A204.1 (cell line): ENCODE measurements around the gene PITX1.
"Not testable (repeated sequence)": the region's sequence is repeated elsewhere in the genome, so short reads cannot be mapped to it uniquely, and the experiment has no call there.

ENCODE experiments used
- FAIRE-seq: peaks from 2 replicates; lab custom pipeline; 2012; peaks lifted over from hg19 to GRCh38; lab: Jason Lieb, UNC

Gene PITX1

GRCh38 chr5:135009736-135010501 is 24.1 kb downstream of the PITX1 start:
- FAIRE-seq: no peak

DNA sequence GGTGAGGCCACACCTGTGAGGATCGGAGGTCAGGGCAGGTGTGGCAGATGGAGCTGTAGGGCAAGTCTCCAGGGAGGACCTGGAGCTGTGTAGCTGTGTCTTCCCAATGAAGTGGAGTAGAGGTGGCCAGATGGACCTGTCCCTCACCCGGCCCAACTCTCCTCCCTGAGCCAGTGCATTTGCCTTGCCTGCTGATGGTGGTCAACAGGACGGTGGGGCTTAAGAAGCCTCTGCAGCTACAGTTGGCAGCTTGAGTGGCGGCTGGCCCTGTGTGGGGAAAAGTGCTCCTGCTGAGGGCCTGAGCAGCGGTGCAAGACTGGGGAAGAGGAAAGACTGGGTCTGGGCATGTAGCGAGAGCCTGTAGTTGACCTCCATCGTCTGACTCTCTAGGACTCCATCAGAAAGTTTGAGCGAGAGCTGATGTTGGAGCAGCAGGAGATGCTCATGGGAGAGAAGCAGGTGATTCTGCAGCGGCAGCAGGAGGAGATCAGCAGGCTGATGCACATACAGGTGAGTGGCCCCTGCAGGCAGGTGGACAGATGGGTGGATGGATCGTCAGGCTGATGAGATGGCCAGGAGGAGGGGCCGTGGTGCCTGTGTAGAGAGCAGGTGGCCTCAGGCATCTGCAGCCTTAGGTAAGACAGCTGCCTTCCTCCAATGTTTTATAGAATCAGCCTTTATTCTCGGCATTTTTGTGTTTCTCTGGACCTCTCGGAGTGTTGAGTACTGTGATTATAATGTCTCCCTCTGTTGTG is 24.9 kb downstream of the PITX1 start:
- no peak for FAIRE-seq

GRCh38 chr5:135008556-135008955 is 25.5 kb downstream of the PITX1 start:
- no peak for FAIRE-seq

GRCh38 chr5:135007749-135008363 is 26.2 kb downstream of the PITX1 start:
- no peak for FAIRE-seq

DNA sequence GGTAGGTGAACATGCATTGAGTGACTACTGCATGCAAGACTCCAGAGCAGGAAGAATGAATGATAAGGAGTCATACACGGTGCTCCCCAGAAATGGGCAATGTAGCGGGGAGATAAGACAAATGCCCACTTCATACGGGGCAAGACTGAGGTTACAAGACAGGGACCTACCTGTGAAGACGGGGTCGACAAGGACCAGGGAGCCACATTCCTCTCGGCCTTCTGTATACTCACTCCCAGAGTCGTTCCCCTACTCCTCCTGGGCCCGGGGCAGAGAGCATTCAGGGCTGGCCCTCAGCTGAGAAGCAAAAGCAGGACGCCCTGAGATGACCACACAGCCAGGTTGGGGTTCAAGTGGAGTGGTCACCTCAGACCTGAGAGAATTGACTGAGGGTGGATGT is 26.7 kb downstream of the PITX1 start:
- no peak for FAIRE-seq

GRCh38 chr5:135005076-135005475 is 29.0 kb downstream of the PITX1 start:
- no peak for FAIRE-seq

DNA sequence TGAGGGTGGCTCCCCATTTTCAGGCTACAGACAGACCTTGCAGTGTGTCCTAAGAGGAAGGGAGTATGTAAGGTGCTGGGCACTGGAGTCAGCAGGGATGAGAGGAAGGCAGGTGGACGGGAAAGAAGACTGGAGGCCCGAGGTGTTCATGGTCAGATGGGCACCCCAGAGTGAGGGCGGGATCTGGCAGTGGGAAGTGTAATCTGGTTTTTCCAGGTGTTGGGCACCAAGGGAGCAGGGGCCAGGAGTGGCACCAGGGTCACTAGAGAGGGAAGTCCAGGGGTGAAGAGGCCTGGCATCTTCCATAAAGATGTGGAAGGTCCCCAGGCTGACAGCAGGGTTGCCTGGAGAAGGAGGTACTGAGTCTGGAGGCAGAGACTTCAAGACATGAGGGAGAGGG is 29.7 kb downstream of the PITX1 start:
- FAIRE-seq: no peak

DNA sequence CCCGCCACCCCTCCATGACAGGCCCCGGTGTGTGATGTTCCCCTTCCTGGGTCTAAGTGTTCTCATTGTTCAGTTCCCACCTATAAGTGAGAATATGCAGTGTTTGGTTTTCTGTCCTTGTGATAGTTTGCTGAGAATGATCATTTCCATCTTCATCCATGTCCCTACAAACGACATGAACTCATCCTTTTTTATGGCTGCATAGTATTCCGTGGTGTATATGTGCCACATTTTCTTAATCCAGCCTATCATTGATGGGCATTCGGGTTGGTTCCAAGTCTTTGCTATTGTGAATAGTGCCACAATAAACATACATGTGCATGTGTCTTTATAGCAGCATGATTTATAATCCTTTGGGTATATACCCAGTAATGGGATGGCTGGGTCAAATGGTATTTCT is 36.0 kb downstream of the PITX1 start:
- FAIRE-seq: not testable (repeated sequence)

- FAIRE-seq: no peak
Observed at GRCh38 chr5:134997015-134997414, 37.0 kb downstream of the PITX1 start.

DNA sequence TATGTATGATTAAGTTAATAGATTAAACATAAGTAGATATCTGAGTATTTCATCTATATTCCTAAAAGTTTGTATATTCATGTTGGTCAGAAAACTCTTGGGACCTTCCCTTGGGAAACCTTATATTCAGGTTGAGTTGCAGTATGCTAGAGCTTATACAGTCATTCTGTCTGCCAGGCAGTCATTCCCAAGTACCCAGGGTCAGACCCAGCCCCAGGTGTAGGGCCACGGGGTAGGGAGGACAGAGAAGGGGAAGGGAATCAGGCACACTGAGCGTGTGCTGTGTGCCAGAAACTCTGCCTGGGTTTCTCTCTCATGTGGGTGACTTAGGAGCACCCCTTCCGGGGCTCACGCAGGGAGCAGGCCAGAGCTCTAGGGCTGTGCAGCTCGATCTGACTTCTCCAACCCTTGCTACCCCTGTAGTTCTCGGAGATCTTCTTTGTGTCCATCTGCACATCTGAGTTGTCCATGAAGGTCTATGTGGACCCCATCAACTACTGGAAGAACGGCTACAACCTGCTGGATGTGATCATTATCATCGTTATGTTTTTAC is 38.1 kb downstream of the PITX1 start:
- no peak for FAIRE-seq

GRCh38 chr5:134994560-134995156 is 39.4 kb downstream of the PITX1 start:
- no peak for FAIRE-seq

DNA sequence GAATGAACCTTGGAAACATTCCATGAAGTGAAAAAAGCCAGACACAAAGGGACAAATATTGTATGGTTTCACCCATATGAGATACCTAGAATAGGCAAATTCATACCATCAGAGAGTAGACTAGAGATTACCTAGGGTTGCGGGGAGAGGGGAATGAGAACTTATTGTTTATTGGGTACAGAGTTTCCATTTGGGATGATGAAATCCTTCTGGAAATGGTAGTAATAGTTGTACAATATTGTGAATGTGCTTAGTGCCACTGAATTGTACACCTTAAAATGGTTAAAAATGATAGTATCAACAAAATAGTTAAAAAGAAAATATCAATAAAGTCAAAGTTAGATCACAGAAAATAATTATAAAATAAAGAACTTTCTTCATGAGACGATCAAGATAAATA is 40.9 kb downstream of the PITX1 start:
- FAIRE-seq: no peak

DNA sequence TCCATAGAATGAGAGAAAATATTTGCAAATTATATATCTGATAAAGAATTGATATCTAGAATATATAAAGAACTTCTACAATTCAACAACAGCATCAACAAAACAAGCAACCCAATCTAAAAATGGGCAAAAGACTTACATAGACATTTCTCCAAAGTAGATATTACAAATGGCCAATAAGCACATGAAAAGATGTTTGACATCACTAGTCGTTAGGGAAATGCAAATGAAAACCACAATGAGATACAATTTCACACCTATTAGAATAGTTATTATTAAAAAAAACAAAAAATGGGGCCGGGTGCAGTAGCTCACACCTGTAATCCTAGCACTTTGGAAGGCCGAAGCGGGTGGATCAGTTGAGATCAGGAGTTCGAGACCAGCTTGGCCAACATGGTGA is 41.9 kb downstream of the PITX1 start:
- no peak for FAIRE-seq

- FAIRE-seq: not testable (repeated sequence)
Observed at GRCh38 chr5:134990183-134990582, 43.8 kb downstream of the PITX1 start.

DNA sequence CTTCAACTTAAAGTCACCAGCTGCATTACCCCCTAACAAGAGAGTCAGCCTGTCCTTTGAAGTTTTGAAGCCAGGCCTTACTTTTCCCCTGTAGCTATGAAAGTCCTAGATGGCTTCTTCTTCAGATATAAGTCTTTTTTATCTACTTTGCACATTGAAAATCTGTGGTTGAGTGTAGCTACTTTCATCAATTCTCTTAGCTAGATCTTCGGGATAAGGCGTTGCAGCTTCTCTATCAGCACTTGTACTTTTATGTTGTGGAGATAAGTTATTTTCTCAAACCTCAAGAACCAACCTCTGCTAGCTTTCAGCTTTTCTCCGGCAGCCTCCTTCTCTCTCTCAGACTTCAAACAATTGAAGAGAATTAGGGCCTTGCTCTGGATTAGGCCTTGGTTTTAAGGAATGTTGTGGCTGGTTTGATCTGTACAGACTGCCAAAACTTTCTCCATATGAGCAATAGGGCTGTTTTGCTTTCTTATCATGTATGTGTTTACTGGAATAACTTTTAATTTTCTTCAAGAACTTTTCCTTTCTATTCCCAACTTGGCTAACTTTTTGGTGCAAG is 44.7 kb downstream of the PITX1 start:
- FAIRE-seq: no peak

GRCh38 chr5:134982230-134982629 is 51.8 kb downstream of the PITX1 start:
- no peak for FAIRE-seq

- FAIRE-seq: no peak
Observed at GRCh38 chr5:134979416-134979815, 54.6 kb downstream of the PITX1 start.
